ENCODE results near the gene TSN. TPM values are rescaled to one million over a fixed set of nuclear protein-coding genes. Genes with fewer than 3 reads are reported as not detected.

The TSN gene
- polyA plus RNA-seq, 1 donor (not counting 4 experiments of a cell fraction or from before 2014, with no cell fraction given): 78.4 TPM

DNA sequence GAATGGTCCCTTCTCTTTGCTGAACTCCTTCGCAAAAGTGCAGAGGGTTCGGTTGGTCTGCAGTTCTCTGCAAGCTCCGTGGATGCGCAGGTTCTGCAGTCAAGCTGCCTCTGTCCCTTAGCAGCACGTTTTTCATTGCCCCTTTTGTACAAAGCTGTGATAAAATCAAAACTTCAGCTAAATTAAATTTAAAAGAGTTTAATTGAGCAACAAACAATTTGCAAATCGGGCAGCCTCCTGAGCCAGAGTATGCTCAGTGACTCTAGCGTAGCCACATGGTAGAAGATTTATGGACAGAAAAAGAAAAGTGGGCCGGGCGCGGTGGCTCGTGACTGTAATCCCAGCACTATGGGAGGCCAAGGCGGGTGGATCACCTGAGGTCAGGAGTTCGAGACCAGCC is 18.8 kb downstream of the TSN start:
- Histone ChIP-seq H3K9me1 (ENCODE audit: control insufficient read depth, extremely low read depth, insufficient read depth, low read length) (no peaks in the 10 kb centered on the region), H3K9ac (ENCODE audit: control insufficient read depth, extremely low read depth, insufficient read depth, low read length) (no peak overlapping the region), H3K79me2 (ENCODE audit: control insufficient read depth, insufficient read depth, low read length) (no peaks in the 10 kb centered on the region), H3K4me1 (ENCODE audit: control insufficient read depth, extremely low read depth, insufficient read depth, low read length) (peaks cover 10% of the 10 kb centered on the region), H3K27me3 (ENCODE audit: control insufficient read depth, extremely low read depth, insufficient read depth, low read length) (no peaks in the 10 kb centered on the region), H3K9me3 (ENCODE audit: control insufficient read depth, low read depth, low read length) (no peaks in the 10 kb centered on the region), H3K4me3 (ENCODE audit: control insufficient read depth in 2 of 3, extremely low read depth in 1 of 3, insufficient read depth in 2 of 3, low read depth in 1 of 3, low read length in 3 of 3) (no peak overlapping the region), H3K36me3 (ENCODE audit: control insufficient read depth in 2 of 2, extremely low read depth in 1 of 2, insufficient read depth in 2 of 2, low read length in 2 of 2) (no peaks in the 10 kb centered on the region), H4K20me1 (ENCODE audit: control insufficient read depth, extremely low read depth, insufficient read depth, low read length) (no peaks in the 10 kb centered on the region), H3K27ac (ENCODE audit: control insufficient read depth, insufficient read depth, low read length) (no peak overlapping the region), H2AFZ (ENCODE audit: control insufficient read depth, low read length) (no peak overlapping the region), H3K4me2 (ENCODE audit: control insufficient read depth, extremely low read depth, insufficient read depth, low read depth, low read length) (no peak overlapping the region)
- FAIRE-seq: no peak
- dilution Hi-C loops (cut with MboI; ENCODE audit: extremely low pct_ligation_motif_present, low sequenced_read_pairs): no loop called here
- TF ChIP-seq EZH2 (IDR thresholded peaks at IDR 0.05; ENCODE audit: low read length): no peak
- TF ChIP-seq, protein P1, sequence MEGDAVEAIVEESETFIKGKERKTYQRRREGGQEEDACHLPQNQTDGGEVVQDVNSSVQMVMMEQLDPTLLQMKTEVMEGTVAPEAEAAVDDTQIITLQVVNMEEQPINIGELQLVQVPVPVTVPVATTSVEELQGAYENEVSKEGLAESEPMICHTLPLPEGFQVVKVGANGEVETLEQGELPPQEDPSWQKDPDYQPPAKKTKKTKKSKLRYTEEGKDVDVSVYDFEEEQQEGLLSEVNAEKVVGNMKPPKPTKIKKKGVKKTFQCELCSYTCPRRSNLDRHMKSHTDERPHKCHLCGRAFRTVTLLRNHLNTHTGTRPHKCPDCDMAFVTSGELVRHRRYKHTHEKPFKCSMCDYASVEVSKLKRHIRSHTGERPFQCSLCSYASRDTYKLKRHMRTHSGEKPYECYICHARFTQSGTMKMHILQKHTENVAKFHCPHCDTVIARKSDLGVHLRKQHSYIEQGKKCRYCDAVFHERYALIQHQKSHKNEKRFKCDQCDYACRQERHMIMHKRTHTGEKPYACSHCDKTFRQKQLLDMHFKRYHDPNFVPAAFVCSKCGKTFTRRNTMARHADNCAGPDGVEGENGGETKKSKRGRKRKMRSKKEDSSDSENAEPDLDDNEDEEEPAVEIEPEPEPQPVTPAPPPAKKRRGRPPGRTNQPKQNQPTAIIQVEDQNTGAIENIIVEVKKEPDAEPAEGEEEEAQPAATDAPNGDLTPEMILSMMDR (optimal IDR thresholded peaks at IDR 0.05 in 1 of 3, IDR thresholded peaks at IDR 0.05 in 1 of 3, conservative IDR thresholded peaks at IDR 0.05 in 1 of 3; ENCODE audit: extremely low read depth in 1 of 3, insufficient read depth in 2 of 3, low read length in 3 of 3): no peak
- DNase-seq (ENCODE audit: low read depth, low spot score): no peak

DNA sequence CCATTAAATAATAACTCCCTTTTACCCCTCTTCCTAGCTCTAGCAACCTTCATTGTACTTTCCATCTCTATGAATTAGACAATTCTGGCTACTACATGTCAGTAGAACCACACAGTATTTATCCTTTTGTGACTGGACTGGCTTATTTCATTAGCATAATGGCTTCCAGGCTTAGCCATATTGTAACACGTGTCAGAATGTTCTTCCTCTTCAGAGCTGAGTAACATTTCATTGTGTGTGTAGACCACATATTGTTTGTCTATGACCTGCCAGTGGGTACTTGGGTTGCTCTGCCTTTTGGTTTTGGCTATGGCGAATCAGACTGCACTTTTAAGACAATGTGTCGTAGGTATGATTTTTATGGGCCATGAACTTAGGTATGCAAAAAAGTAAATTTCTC is 20.9 kb downstream of the TSN start:
- Histone ChIP-seq H3K9ac (ENCODE audit: control insufficient read depth, extremely low read depth, insufficient read depth, low read length) (no peak overlapping the region), H4K20me1 (ENCODE audit: control insufficient read depth, extremely low read depth, insufficient read depth, low read length) (no peaks in the 10 kb centered on the region), H3K27ac (ENCODE audit: control insufficient read depth, insufficient read depth, low read length) (no peak overlapping the region), H3K36me3 (ENCODE audit: control insufficient read depth in 2 of 2, extremely low read depth in 1 of 2, insufficient read depth in 2 of 2, low read length in 2 of 2) (no peaks in the 10 kb centered on the region), H3K79me2 (ENCODE audit: control insufficient read depth, insufficient read depth, low read length) (no peaks in the 10 kb centered on the region), H3K9me3 (ENCODE audit: control insufficient read depth, low read depth, low read length) (no peaks in the 10 kb centered on the region), H3K4me1 (ENCODE audit: control insufficient read depth, extremely low read depth, insufficient read depth, low read length) (peaks cover 11% of the 10 kb centered on the region), H2AFZ (ENCODE audit: control insufficient read depth, low read length) (no peak overlapping the region), H3K4me2 (ENCODE audit: control insufficient read depth, extremely low read depth, insufficient read depth, low read depth, low read length) (no peak overlapping the region), H3K27me3 (ENCODE audit: control insufficient read depth, extremely low read depth, insufficient read depth, low read length) (peaks cover under 1% of the 10 kb centered on the region), H3K9me1 (ENCODE audit: control insufficient read depth, extremely low read depth, insufficient read depth, low read length) (no peaks in the 10 kb centered on the region), H3K4me3 (ENCODE audit: control insufficient read depth in 2 of 3, extremely low read depth in 1 of 3, insufficient read depth in 2 of 3, low read depth in 1 of 3, low read length in 3 of 3) (no peak overlapping the region)
- dilution Hi-C loops (cut with MboI; ENCODE audit: extremely low pct_ligation_motif_present, low sequenced_read_pairs): no loop called here
- FAIRE-seq (no peak), DNase-seq (ENCODE audit: low read depth, low spot score) (no peak)
- no peak for TF ChIP-seq EZH2 (IDR thresholded peaks at IDR 0.05; ENCODE audit: low read length)
- TF ChIP-seq, protein P1 (optimal IDR thresholded peaks at IDR 0.05 in 1 of 3, IDR thresholded peaks at IDR 0.05 in 1 of 3, conservative IDR thresholded peaks at IDR 0.05 in 1 of 3; ENCODE audit: extremely low read depth in 1 of 3, insufficient read depth in 2 of 3, low read length in 3 of 3): no peak

All from keratinocyte (primary cell).